Ureter (tissue), 1 donor: ENCODE data around the gene ROGDI. TPM values are rescaled to one million over a fixed set of nuclear protein-coding genes. Genes with fewer than 3 reads are reported as not detected.

Experiments
- DNase-seq: peaks from one replicate; pipeline ENCODE4 v3.0.0-alpha.2; 2020; ENCODE audit warnings: low spot score
- total RNA-seq: library from RNA; stranded (reverse); gene quantifications from one replicate; pipeline ENCODE4 v1.2.4, GENCODE V29; 2023
- donor health status: DM: yes; HTN: yes; CAD: no.

The ROGDI gene
- 35.5 TPM for total RNA-seq

GRCh38 chr16:4801962-4802658, at the start of gene ROGDI:
TSS of gene ROGDI (minus strand) at chr16:4802633. CDS start at chr16:4802571, 62 bp downstream.
- DNase-seq, result peak; percentile 90

- no peak for DNase-seq
Measured at GRCh38 chr16:4850211-4850610, 47.8 kb upstream of the ROGDI start.

- DNase-seq, result peak; percentile 58
Measured at GRCh38 chr16:4847774-4848587, 45.5 kb upstream of the ROGDI start.

GRCh38 chr16:4846901-4847773, 44.7 kb upstream of the ROGDI start, which contains the start of the genes GLYR1 and UBN1:
TSS of gene GLYR1 (minus strand) at chr16:4847288. CDS start at chr16:4847265, 23 bp downstream.
TSS of gene UBN1 (plus strand) at chr16:4847481. CDS start at chr16:4852918, 5,437 bp downstream.
- DNase-seq, result peak; percentile 100

- peak; percentile 73 for DNase-seq
Measured at GRCh38 chr16:4846503-4846900, 44.1 kb upstream of the ROGDI start.

- DNase-seq, result no peak
Measured at GRCh38 chr16:4840984-4841383, 38.6 kb upstream of the ROGDI start.

GRCh38 chr16:4839942-4840341, 37.5 kb upstream of the ROGDI start:
- no peak for DNase-seq

GRCh38 chr16:4837733-4838501, 35.5 kb upstream of the ROGDI start:
- no peak for DNase-seq

- no peak for DNase-seq
Measured at GRCh38 chr16:4836727-4837126, 34.3 kb upstream of the ROGDI start.

- DNase-seq, result no peak
Measured at GRCh38 chr16:4833584-4833983, 31.2 kb upstream of the ROGDI start.

GRCh38 chr16:4832698-4833343, 30.4 kb upstream of the ROGDI start:
- no peak for DNase-seq

GRCh38 chr16:4831616-4832015, 29.2 kb upstream of the ROGDI start:
- DNase-seq, result no peak

- DNase-seq, result no peak
Measured at GRCh38 chr16:4830408-4830807, 28.0 kb upstream of the ROGDI start.

GRCh38 chr16:4828567-4829321, 26.3 kb upstream of the ROGDI start:
- DNase-seq, result no peak

GRCh38 chr16:4826980-4827379, 24.5 kb upstream of the ROGDI start:
- DNase-seq, result no peak

- DNase-seq, result no peak
Measured at GRCh38 chr16:4826526-4826925, 24.1 kb upstream of the ROGDI start.

GRCh38 chr16:4825196-4825595, 22.8 kb upstream of the ROGDI start:
- no peak for DNase-seq

- no peak for DNase-seq
Measured at GRCh38 chr16:4820652-4821051, 18.2 kb upstream of the ROGDI start.

- no peak for DNase-seq
Measured at GRCh38 chr16:4814542-4815173, 12.2 kb upstream of the ROGDI start.
